ENCODE results near the gene PRICKLE2. TPM values are rescaled to one million over a fixed set of nuclear protein-coding genes. Genes with fewer than 3 reads are reported as not detected.

Gene PRICKLE2
- total and polyA plus RNA-seq, 8 donors = 34.3 to 48.2 (median 41.9) TPM

- Histone ChIP-seq H3K27me3 (no peaks in the 10 kb centered on the region), H3K4me1 (no peaks in the 10 kb centered on the region), H3K36me3 (no peaks in the 10 kb centered on the region), H3K27ac (no peak overlapping the region), H3K4me3 (no peak overlapping the region), H3K9me3 (no peaks in the 10 kb centered on the region)
- no peak for TF ChIP-seq CTCF (IDR thresholded peaks at IDR 0.05)
- no peak for ATAC-seq
- DNase-seq = no peak
- intact Hi-C loops (cut with DNase I) = no loop called here
Measured at GRCh38 chr3:64228110-64228509, 2.8 kb upstream of the PRICKLE2 start.

- no peaks in the 10 kb centered on the region for H3K9me3 ChIP-seq
- H3K4me3 ChIP-seq = no peak overlapping the region
- no peak overlapping the region for H3K27ac ChIP-seq
- peaks cover 0 to under 1% of the 10 kb centered on the region in 2 donors for H3K4me1 ChIP-seq
- TF ChIP-seq CTCF (IDR thresholded peaks at IDR 0.05) = no peak
- intact Hi-C loops (cut with DNase I) = no loop called here
- ATAC-seq (no peak), DNase-seq (no peak)
- no peaks in the 10 kb centered on the region for H3K27me3 ChIP-seq
- H3K36me3 ChIP-seq = no peaks in the 10 kb centered on the region
Measured at GRCh38 chr3:64226730-64227129, 1.5 kb upstream of the PRICKLE2 start.

GRCh38 chr3:64225695-64226499, 631 bp upstream of the PRICKLE2 start:
- Histone ChIP-seq H3K27ac (peak overlapping the region; percentile 49 to 75), H3K36me3 (no peaks in the 10 kb centered on the region), H3K4me3 (peak overlapping the region in 1 of 2 donors; percentile 19), H3K4me1 (peaks cover 2 to 5% of the 10 kb centered on the region in 2 donors), H3K9me3 (no peaks in the 10 kb centered on the region), H3K27me3 (no peaks in the 10 kb centered on the region)
- TF ChIP-seq CTCF (IDR thresholded peaks at IDR 0.05) = no peak
- no peak for ATAC-seq
- DNase-seq = no peak
- intact Hi-C loops (cut with DNase I) = no loop called here

- no peak for TF ChIP-seq CTCF (IDR thresholded peaks at IDR 0.05)
- Histone ChIP-seq H3K36me3 (no peaks in the 10 kb centered on the region), H3K9me3 (no peaks in the 10 kb centered on the region), H3K4me1 (peaks cover 7 to 21% of the 10 kb centered on the region in 2 donors), H3K27me3 (no peaks in the 10 kb centered on the region), H3K4me3 (peak overlapping the region in 1 of 2 donors; percentile 19), H3K27ac (peak overlapping the region; percentile 49 to 75)
- intact Hi-C loops (cut with DNase I) = no loop called here
- DNase-seq = no peak
- ATAC-seq = no peak
Measured at GRCh38 chr3:64223791-64224745, 1.2 kb downstream of the PRICKLE2 start.

Data from left lung (tissue), 10 donors.